PC-9 (cell line): ENCODE results near the gene PCDHGB3. TPM values are rescaled to one million over a fixed set of nuclear protein-coding genes. Genes with fewer than 3 reads are reported as not detected.

Source experiments
- BruUV-seq: library from RNA; stranded (reverse); fragments of 400-500 nt; replicated peaks from 2 replicates; lab custom pipeline; 2021; lab: Mats Ljungman, UMichigan
- CTCF ChIA-PET: fragments of 300-600 bp; sonication (Branson Sonifier 250); formaldehyde crosslinking; loops from one replicate; lab custom pipeline; 2022; ENCODE audit warnings: antibody characterized with exemption; lab: Charles Lee
- POLR2A ChIA-PET: fragments of 300-600 bp; sonication (Branson Sonifier 250); formaldehyde crosslinking; loops from one replicate; lab custom pipeline; 2022; ENCODE audit warnings: antibody characterized with exemption; ENCODE audit not compliant: unreplicated experiment; lab: Charles Lee
- DNase-seq, 2 experiments: peaks; one replicate each; pipeline versions ENCODE4 v3.0.0 to v3.0.0-alpha.2; 2015 to 2022; ENCODE audit warnings: mixed read lengths in 1 of 2
- H2AFZ ChIP-seq: fragments of 200-600 bp; sonication (generic); 2 replicates; pipeline ENCODE4 v1.8.1; 2017; ENCODE audit warnings: antibody characterized with exemption
- H3F3A ChIP-seq: fragments of 200-600 bp; sonication (generic); 2 replicates; pipeline ENCODE4 v1.8.1; 2017; ENCODE audit warnings: antibody characterized with exemption, mild to moderate bottlenecking, low read depth; ENCODE audit not compliant: insufficient read depth
- H3K27ac ChIP-seq: fragments of 200-600 bp; sonication (generic); 2 replicates; pipeline ENCODE4 v1.6.1; 2016; ENCODE audit warnings: mixed run types
- H3K27me3 ChIP-seq: fragments of 200-600 bp; sonication (generic); 2 replicates; pipeline ENCODE4 v1.6.1; 2016; ENCODE audit warnings: low read depth, mixed run types; ENCODE audit not compliant: insufficient read depth
- H3K36me3 ChIP-seq: fragments of 200-600 bp; sonication (generic); 2 replicates; pipeline ENCODE4 v1.6.1; 2016; ENCODE audit warnings: low read depth, mixed run types
- H3K4me1 ChIP-seq: fragments of 200-600 bp; sonication (generic); replicated peaks from 2 replicates; pipeline ENCODE4 v1.6.1; 2016; ENCODE audit warnings: mixed run types; ENCODE audit not compliant: insufficient read depth
- H3K4me2 ChIP-seq: fragments of 200-600 bp; sonication (generic); 2 replicates; pipeline ENCODE4 v1.6.1; 2017; ENCODE audit warnings: mixed run types
- H3K4me3 ChIP-seq: fragments of 200-600 bp; sonication (generic); 2 replicates; pipeline ENCODE4 v1.6.1; 2016; ENCODE audit warnings: mixed run types
- H3K79me2 ChIP-seq: fragments of 200-600 bp; sonication (generic); 2 replicates; pipeline ENCODE4 v1.6.1; 2017; ENCODE audit warnings: low read depth, mixed run types
- H3K9me2 ChIP-seq: fragments of 200-600 bp; sonication (generic); 2 replicates; pipeline ENCODE4 v1.8.1; 2017; ENCODE audit warnings: mild to moderate bottlenecking; ENCODE audit not compliant: insufficient read depth
- H3K9me3 ChIP-seq: fragments of 200-600 bp; sonication (generic); 2 replicates; pipeline ENCODE4 v1.8.1; 2016; ENCODE audit warnings: low read depth; ENCODE audit not compliant: insufficient read depth
- H4K20me1 ChIP-seq: fragments of 200-600 bp; sonication (generic); 2 replicates; pipeline ENCODE4 v1.8.1; 2017; ENCODE audit not compliant: insufficient read depth
- EZH2 ChIP-seq: fragments of 200-600 bp; sonication (generic); IDR thresholded peaks from 2 replicates; pipeline ENCODE4 v1.8.0; 2017; ENCODE audit warnings: antibody characterized with exemption, low read depth
- intact Hi-C: fragments of 100-400 bp; cut with micrococcal nuclease; formaldehyde crosslinking; loops from one replicate; pipeline ENCODE4 v1.10.0; 2022; ENCODE audit not compliant: unreplicated experiment
- total RNA-seq: library from RNA; stranded (reverse); gene quantifications from 2 replicates; pipeline ENCODE4 v1.2.3, GENCODE V29; 2021
- TF ChIP-seq, protein P1 (sequence below): fragments of 200-600 bp; sonication (generic); conservative IDR thresholded peaks from 2 replicates; pipeline ENCODE4 v1.6.1; 2017; ENCODE audit warnings: mixed run types, antibody characterized with exemption, mild to moderate bottlenecking, moderate library complexity

Gene PCDHGB3
- total RNA-seq, 1 experiment from 2014 or later, result not detected

DNA sequence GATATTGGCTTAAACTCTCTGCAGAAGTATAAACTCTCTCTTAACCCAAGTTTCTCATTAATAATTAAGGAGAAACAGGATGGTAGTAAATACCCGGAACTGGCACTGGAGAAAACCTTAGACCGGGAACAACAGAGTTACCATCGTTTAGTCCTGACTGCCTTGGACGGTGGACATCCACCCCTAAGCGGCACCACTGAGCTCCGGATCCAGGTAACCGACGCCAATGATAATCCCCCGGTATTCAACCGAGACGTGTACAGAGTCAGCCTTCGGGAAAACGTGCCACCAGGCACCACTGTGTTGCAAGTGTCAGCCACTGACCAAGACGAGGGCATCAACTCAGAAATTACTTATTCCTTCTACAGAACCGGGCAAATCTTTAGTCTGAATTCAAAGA is 28.6 kb downstream of the PCDHGB3 start:
- H4K20me1 ChIP-seq, result no peaks in the 10 kb centered on the region
- ChIA-PET CTCF (no interaction called here), POLR2A (no interaction called here)
- no peak for TF ChIP-seq EZH2
- TF ChIP-seq, protein P1, sequence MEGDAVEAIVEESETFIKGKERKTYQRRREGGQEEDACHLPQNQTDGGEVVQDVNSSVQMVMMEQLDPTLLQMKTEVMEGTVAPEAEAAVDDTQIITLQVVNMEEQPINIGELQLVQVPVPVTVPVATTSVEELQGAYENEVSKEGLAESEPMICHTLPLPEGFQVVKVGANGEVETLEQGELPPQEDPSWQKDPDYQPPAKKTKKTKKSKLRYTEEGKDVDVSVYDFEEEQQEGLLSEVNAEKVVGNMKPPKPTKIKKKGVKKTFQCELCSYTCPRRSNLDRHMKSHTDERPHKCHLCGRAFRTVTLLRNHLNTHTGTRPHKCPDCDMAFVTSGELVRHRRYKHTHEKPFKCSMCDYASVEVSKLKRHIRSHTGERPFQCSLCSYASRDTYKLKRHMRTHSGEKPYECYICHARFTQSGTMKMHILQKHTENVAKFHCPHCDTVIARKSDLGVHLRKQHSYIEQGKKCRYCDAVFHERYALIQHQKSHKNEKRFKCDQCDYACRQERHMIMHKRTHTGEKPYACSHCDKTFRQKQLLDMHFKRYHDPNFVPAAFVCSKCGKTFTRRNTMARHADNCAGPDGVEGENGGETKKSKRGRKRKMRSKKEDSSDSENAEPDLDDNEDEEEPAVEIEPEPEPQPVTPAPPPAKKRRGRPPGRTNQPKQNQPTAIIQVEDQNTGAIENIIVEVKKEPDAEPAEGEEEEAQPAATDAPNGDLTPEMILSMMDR, result no peak
- H3K36me3 ChIP-seq, result no peaks in the 10 kb centered on the region
- H3K27ac ChIP-seq, result no peak overlapping the region
- no peaks in the 10 kb centered on the region for H3K4me1 ChIP-seq
- no peaks in the 10 kb centered on the region for H3F3A ChIP-seq
- H3K4me3 ChIP-seq, result no peak overlapping the region
- H3K4me2 ChIP-seq, result no peak overlapping the region
- intact Hi-C loops, result no loop called here
- no peaks in the 10 kb centered on the region for H3K9me3 ChIP-seq
- H3K27me3 ChIP-seq, result peaks cover 36% of the 10 kb centered on the region
- no TSS peak for BruUV-seq
- H3K9me2 ChIP-seq, result no peaks in the 10 kb centered on the region
- no peaks in the 10 kb centered on the region for H3K79me2 ChIP-seq
- DNase-seq, result no peak
- H2AFZ ChIP-seq, result no peak overlapping the region

DNA sequence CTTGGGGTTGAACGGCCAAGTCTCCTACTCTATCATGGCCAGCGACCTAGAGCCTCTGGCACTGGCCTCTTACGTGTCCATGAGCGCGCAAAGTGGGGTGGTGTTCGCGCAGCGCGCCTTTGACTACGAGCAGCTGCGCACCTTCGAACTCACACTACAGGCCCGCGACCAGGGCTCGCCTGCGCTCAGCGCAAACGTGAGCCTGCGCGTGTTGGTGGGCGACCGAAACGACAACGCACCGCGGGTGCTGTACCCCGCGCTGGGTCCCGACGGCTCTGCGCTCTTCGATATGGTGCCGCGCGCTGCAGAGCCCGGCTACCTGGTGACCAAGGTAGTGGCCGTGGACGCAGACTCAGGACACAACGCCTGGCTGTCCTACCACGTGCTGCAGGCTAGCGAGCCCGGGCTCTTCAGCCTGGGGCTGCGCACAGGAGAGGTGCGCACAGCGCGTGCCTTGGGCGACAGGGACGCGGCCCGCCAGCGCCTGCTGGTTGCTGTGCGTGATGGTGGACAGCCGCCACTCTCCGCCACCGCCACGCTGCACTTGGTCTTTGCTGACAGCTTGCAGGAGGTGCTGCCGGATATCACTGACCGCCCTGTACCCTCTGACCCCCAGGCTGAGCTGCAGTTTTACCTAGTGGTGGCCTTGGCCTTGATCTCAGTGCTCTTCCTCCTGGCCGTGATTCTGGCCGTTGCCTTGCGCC is 29.7 kb downstream of the PCDHGB3 start:
- Histone ChIP-seq H3K9me3 (no peaks in the 10 kb centered on the region), H3K79me2 (no peaks in the 10 kb centered on the region), H3K27ac (no peak overlapping the region), H3K9me2 (no peaks in the 10 kb centered on the region), H2AFZ (no peak overlapping the region), H3K4me3 (no peak overlapping the region), H3F3A (no peaks in the 10 kb centered on the region), H3K4me1 (no peaks in the 10 kb centered on the region), H3K4me2 (no peak overlapping the region), H4K20me1 (no peaks in the 10 kb centered on the region), H3K36me3 (no peaks in the 10 kb centered on the region), H3K27me3 (peaks cover 47% of the 10 kb centered on the region)
- DNase-seq, result no peak
- POLR2A ChIA-PET, result no interaction called here
- no TSS peak for BruUV-seq
- CTCF ChIA-PET, result no interaction called here
- intact Hi-C loops, result no loop called here
- TF ChIP-seq, protein P1, result no peak
- TF ChIP-seq EZH2, result no peak

DNA sequence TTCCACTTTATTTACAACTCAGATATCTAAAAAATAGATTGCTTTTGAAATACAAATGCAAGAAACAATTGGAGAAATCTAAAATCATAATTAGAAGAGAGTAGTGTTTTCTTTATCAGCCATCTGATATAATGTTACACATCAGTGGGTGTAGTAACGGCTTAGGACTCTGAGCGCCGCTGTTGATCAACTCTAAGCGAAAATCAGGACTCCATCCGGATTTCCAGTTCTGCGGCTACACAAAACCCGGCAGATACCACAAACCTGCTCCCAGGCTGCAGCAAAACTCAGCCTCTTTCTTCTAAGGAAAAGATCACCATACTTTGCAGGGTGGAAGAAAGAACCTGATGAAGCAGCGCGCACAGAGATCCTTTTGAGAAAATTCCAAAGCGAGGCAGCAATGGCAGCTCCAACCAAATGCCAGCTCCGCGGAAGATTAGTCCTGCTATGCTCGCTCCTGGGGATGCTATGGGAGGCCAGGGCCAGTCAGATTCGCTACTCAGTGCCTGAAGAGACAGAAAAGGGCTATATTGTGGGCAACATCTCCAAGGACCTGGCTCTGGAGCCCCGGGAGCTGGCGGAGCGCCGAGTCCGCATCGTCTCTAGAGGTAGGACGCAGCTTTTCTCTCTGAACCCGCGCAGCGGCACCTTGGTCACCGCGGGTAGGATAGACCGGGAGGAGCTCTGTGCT is 32.7 kb downstream of the PCDHGB3 start, which contains the start of gene PCDHGA9:
Gene PCDHGA9 (plus strand): TSS at position 226 of the 691 bp plus-strand sequence. CDS start 175 bp downstream, at position 401.
- Histone ChIP-seq H3K79me2 (no peaks in the 10 kb centered on the region), H3K4me3 (no peak within 1 kb of the TSS), H3K27me3 (peaks cover 53% of the 10 kb centered on the region), H3K4me2 (0 out of 2 replicates have a peak within 1 kb of the TSS, but pooled peaks have one; percentile 13), H3K4me1 (no peaks in the 10 kb centered on the region), H3K36me3 (no peaks in the 10 kb centered on the region), H3K9me3 (no peaks in the 10 kb centered on the region), H3K9me2 (no peaks in the 10 kb centered on the region), H3F3A (no peaks in the 10 kb centered on the region), H3K27ac (no peak within 1 kb of the TSS), H2AFZ (no peak within 1 kb of the TSS), H4K20me1 (no peaks in the 10 kb centered on the region)
- ChIA-PET POLR2A (no interaction called here), CTCF (no interaction called here)
- BruUV-seq, result no TSS peak
- TF ChIP-seq EZH2, result no peak
- TF ChIP-seq, protein P1, result peak; percentile 69
- peak in 1 of 2 experiments; percentile 10 for DNase-seq
- intact Hi-C loops, result no loop called here
